ENCODE data around the gene OR2J1.

Gene OR2J1

DNA sequence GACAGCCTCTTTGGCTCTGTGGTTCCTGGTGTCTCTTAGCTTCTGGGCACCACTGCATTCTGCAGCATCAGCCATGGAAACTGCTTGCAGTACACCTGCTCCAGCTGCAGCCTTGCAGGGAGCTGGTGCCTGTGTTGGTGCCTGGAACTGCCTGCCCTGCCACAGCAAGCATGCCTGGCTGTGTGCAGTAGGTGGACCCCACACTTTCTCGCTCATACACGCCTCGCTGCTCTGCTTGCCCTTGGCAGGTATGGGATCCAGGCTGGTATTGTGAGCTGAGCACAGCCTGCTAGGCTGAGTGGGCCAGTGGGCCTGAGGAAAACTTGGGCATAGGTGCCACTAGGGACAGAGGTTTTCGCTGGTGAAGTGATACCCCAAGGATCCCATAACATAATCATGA, 31.4 kb downstream of the OR2J1 start:
- no peak for ATAC-seq
- TF ChIP-seq RARB (CRISPR knock-in tag; IDR thresholded peaks at IDR 0.05) (no peak), TOX (CRISPR knock-in tag; IDR thresholded peaks at IDR 0.05; ENCODE audit: borderline replicate concordance) (no peak), ARNTL (CRISPR knock-in tag; IDR thresholded peaks at IDR 0.05; ENCODE audit: borderline replicate concordance, low read depth) (no peak), ZNF565 (CRISPR knock-in tag; conservative IDR thresholded peaks at IDR 0.05; ENCODE audit: low read depth) (no peak), ESRRG (CRISPR knock-in tag; IDR thresholded peaks at IDR 0.05) (no peak), OSR1 (CRISPR knock-in tag; IDR thresholded peaks at IDR 0.05) (no peak), ISL1 (CRISPR knock-in tag; IDR thresholded peaks at IDR 0.05) (no peak), BACH2 (CRISPR knock-in tag; IDR thresholded peaks at IDR 0.05; ENCODE audit: borderline replicate concordance) (no peak), ZC3H10 (CRISPR knock-in tag; IDR thresholded peaks at IDR 0.05) (no peak), ZNF8 (CRISPR knock-in tag; IDR thresholded peaks at IDR 0.05) (no peak), ZFP30 (CRISPR knock-in tag; IDR thresholded peaks at IDR 0.05) (no peak), PPARA (CRISPR knock-in tag; IDR thresholded peaks at IDR 0.05; ENCODE audit: borderline replicate concordance) (no peak), CSDC2 (CRISPR knock-in tag; IDR thresholded peaks at IDR 0.05) (no peak), TSHZ2 (CRISPR knock-in tag; IDR thresholded peaks at IDR 0.05) (no peak)
- TF ChIP-seq, protein P1, sequence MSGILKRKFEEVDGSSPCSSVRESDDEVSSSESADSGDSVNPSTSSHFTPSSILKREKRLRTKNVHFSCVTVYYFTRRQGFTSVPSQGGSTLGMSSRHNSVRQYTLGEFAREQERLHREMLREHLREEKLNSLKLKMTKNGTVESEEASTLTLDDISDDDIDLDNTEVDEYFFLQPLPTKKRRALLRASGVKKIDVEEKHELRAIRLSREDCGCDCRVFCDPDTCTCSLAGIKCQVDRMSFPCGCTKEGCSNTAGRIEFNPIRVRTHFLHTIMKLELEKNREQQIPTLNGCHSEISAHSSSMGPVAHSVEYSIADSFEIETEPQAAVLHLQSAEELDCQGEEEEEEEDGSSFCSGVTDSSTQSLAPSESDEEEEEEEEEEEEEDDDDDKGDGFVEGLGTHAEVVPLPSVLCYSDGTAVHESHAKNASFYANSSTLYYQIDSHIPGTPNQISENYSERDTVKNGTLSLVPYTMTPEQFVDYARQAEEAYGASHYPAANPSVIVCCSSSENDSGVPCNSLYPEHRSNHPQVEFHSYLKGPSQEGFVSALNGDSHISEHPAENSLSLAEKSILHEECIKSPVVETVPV (CRISPR knock-in tag; IDR thresholded peaks at IDR 0.05): no peak

- TF ChIP-seq, protein P2, sequence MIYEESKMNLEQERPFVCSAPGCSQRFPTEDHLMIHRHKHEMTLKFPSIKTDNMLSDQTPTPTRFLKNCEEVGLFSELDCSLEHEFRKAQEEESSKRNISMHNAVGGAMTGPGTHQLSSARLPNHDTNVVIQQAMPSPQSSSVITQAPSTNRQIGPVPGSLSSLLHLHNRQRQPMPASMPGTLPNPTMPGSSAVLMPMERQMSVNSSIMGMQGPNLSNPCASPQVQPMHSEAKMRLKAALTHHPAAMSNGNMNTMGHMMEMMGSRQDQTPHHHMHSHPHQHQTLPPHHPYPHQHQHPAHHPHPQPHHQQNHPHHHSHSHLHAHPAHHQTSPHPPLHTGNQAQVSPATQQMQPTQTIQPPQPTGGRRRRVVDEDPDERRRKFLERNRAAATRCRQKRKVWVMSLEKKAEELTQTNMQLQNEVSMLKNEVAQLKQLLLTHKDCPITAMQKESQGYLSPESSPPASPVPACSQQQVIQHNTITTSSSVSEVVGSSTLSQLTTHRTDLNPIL (CRISPR knock-in tag; IDR thresholded peaks at IDR 0.05; ENCODE audit: low read depth): no peak
- TF ChIP-seq, protein P1 (CRISPR knock-in tag; IDR thresholded peaks at IDR 0.05): no peak
- no peak for TF ChIP-seq BACH2 (CRISPR knock-in tag; IDR thresholded peaks at IDR 0.05; ENCODE audit: borderline replicate concordance)
- TF ChIP-seq ARNTL (CRISPR knock-in tag; IDR thresholded peaks at IDR 0.05; ENCODE audit: borderline replicate concordance, low read depth): no peak
- no peak for TF ChIP-seq ISL1 (CRISPR knock-in tag; IDR thresholded peaks at IDR 0.05)
- TF ChIP-seq TSHZ2 (CRISPR knock-in tag; IDR thresholded peaks at IDR 0.05): no peak
- TF ChIP-seq SNAI2 (CRISPR knock-in tag; IDR thresholded peaks at IDR 0.05): no peak
- TF ChIP-seq ESRRG (CRISPR knock-in tag; IDR thresholded peaks at IDR 0.05): no peak
- no peak for TF ChIP-seq RARB (CRISPR knock-in tag; IDR thresholded peaks at IDR 0.05)
- TF ChIP-seq ZNF565 (CRISPR knock-in tag; conservative IDR thresholded peaks at IDR 0.05; ENCODE audit: low read depth): no peak
- TF ChIP-seq PPARA (CRISPR knock-in tag; IDR thresholded peaks at IDR 0.05; ENCODE audit: borderline replicate concordance): no peak
- no peak for ATAC-seq
Measured at GRCh38 chr6:29131691-29132090, 32.4 kb downstream of the OR2J1 start.

- no peak for ATAC-seq
- no peak for TF ChIP-seq PATZ1 (CRISPR knock-in tag; IDR thresholded peaks at IDR 0.05; ENCODE audit: borderline replicate concordance)
- TF ChIP-seq SNAI2 (CRISPR knock-in tag; IDR thresholded peaks at IDR 0.05): no peak
- TF ChIP-seq GLIS3 (CRISPR knock-in tag; IDR thresholded peaks at IDR 0.05): no peak
- TF ChIP-seq ZC3H10 (CRISPR knock-in tag; IDR thresholded peaks at IDR 0.05): no peak
- no peak for TF ChIP-seq ISL1 (CRISPR knock-in tag; IDR thresholded peaks at IDR 0.05)
- TF ChIP-seq, protein P1 (CRISPR knock-in tag; IDR thresholded peaks at IDR 0.05): no peak
- no peak for TF ChIP-seq TOX (CRISPR knock-in tag; IDR thresholded peaks at IDR 0.05; ENCODE audit: borderline replicate concordance)
- TF ChIP-seq PPARA (CRISPR knock-in tag; IDR thresholded peaks at IDR 0.05; ENCODE audit: borderline replicate concordance): no peak
- no peak for TF ChIP-seq ZFP30 (CRISPR knock-in tag; IDR thresholded peaks at IDR 0.05)
- TF ChIP-seq ZNF8 (CRISPR knock-in tag; IDR thresholded peaks at IDR 0.05): no peak
- TF ChIP-seq, protein P2 (CRISPR knock-in tag; IDR thresholded peaks at IDR 0.05; ENCODE audit: low read depth): no peak
- TF ChIP-seq BACH2 (CRISPR knock-in tag; IDR thresholded peaks at IDR 0.05; ENCODE audit: borderline replicate concordance): no peak
Measured at GRCh38 chr6:29137724-29138123, 38.4 kb downstream of the OR2J1 start.

All from SK-N-SH treated with all-trans-retinoic acid at 6 μM for 48 hours (cell line).